ELF-1 (cell line): Measurements from ENCODE around the gene PPM1B.
"Not testable (repeated sequence)": the region's sequence is repeated elsewhere in the genome, so short reads cannot be mapped to it uniquely, and the experiment has no call there.

Experiments used
- DNase-seq: peaks from one replicate; pipeline ENCODE4 v3.0.0-alpha.2; 2016; ENCODE audit warnings: low read depth, low spot score

Gene PPM1B

DNA sequence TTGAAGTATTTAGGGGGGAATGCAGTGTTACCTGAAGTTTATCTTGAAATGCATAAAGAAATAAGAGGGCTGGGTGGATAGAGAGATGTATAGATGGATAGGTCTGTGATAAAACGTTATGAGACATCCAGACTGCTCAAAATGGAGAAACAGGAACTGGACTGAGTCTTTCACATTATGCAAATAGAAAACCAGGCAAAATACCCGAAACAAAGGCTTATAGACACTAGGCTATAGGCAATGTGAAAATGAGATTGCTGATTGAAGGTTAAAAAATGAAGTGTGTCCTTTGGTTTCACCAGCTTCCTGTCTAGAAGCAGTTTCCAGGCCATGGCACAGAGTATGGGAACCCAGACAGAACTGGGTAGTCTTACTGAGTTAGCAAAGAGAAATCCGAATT, 81.7 kb downstream of the PPM1B start:
- no peak for DNase-seq

DNA sequence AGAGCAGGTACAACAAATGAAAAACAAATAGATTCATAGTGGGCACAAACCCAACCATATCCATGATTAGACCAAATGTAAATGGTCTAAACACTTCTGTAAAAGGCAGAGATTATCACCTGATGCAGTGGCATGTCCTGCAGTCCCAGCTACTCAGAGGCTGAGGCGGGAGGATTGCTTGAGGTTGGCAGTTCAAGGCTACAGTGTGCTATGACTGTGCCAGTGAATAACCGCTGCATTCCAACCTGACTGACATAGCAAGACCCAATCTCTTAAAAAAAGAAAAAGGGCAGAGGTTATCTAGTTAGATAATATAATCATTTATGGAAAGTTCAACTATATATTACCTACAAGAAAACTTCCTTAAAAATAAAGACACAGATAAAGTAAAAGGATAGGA, 85.3 kb downstream of the PPM1B start:
- DNase-seq: no peak

DNA sequence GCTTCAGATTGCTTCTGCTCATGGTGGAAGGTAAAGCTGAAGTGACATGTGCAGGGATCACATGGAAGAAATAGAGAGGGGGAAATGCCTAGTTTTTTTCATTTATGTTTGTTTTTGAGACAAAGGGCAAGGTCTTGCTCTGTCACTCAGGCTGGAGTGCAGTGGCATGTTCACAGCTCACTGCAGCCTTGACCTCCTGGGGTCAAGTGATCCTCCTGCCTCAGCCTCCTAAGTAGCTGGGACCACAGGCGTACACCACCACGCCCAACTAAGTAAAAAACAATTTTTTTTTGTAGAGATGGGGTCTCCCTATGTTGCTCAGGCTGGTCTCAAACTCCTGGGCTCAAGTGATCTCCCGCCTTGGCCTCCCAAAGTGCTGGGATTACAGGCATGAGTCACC, 87.0 kb downstream of the PPM1B start:
- not testable (repeated sequence) for DNase-seq

DNA sequence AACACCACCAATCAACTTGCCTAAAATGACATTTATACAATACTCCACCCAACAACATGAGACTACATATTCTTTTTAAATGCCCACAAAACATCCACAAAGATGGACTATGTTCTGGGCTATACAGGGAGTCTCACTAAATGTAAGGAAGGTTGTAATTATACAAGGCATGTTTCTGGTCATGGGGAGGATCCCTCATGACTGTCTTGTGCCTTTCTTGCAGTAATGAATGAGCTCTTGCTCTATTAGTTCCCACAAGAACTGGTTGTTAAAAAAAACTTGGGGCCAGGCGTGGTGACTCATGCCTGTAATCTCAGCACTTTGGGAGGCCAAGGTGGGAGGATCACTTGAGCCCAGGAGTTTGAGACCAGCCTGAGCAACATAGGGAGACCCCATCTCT, 89.1 kb downstream of the PPM1B start:
- not testable (repeated sequence) for DNase-seq

DNA sequence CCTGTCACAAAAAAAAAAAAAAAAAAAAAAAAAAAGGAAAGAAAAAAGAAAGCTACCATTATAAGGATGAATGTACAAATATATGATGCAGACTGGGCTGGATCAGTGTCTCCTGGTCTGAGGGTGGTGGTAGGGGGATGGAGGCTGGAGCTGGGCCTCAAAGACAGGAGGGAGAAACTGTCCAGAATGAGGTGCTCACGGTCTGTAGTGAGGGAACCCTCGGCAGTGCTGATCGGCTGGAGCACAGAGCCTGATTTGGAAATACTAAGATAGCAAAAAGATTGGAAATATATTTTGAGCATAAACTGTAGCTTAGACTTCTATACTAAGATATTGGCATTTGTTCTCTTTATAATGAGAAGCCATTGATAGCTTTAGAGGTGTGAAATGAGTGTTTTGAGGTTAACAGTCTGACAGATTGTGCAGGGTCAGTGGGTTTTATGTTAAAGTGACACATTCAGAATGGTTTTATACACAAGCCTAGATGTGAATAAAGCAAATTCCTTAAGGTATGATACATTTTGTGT, 98.7 kb downstream of the PPM1B start:
- no peak for DNase-seq

DNA sequence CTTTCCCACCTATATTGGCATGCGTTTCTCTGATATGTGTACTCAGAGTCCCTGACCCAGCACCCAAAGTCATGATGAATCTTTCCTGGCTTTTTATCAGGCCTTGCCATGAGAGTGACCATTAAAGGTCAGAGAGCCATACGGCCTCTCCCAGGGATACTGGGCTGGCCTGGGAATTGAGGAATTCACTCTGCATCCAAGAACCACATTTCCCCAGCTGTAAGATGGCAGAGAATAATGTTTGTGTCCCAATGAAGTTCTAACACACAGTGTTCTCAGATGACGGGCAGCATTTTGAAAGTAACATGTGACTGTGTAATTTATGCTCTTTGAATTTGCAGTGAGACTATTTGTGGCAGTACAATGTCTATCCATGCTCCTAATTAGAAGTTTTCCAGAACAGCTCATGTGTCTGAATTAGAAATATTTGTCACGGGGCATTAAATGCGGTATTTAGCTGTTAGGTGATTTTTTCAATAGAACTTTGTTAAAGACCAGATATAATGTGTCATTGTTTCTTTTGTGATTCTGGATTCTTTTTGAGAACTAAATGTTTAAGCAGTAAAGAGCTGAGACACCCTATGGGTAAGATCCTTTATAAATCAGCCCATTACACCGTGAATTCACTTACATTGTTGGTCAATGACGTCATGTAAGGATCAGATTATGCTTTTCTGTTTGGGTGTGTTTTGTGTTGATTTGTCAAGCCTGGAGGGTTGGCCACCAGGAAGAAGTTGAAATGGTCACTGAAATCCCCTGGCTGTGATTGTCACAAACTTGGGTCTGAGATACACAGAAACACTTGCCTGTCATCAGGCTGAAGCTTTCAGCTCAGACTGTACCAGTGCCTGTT, 99.3 kb downstream of the PPM1B start:
- DNase-seq: peak; percentile 11

DNA sequence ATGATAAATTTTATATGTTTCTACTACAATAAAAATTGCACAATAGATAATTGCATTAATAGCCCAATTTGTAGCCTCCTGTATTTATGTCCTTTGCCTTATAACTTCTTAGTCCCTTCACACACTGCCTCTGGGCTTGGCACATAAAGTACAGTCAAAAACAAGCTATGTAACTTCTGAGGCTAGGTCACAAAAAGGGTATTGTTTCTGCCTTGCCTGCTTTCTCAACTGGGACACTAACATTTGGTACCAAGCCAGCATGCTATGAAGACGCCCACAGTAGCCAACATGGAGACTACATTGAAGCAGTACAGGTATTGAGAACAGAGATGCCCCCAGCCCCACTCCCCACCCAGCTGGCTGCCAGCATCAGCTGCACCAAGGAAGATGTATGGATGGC, 101.2 kb downstream of the PPM1B start:
- no peak for DNase-seq

DNA sequence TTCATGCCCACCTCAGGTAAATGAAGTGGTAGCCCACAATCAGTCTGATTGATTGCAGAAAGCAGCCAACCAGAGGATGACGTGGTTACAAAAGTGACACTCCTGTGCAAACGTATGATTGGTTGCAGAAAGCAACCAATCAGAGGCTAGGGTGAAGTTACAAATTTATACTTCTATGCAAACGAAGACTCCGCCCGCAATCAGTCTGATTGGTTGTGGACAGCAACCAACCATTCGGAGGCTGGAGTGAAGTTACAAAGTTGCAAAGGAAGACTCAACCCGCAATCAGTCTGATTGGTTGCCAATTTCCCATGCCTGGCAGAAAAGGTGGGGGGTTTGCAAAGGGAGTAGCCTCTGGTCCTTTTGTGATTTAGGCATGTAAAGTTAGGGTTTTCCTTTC, 102.6 kb downstream of the PPM1B start:
- no peak for DNase-seq

DNA sequence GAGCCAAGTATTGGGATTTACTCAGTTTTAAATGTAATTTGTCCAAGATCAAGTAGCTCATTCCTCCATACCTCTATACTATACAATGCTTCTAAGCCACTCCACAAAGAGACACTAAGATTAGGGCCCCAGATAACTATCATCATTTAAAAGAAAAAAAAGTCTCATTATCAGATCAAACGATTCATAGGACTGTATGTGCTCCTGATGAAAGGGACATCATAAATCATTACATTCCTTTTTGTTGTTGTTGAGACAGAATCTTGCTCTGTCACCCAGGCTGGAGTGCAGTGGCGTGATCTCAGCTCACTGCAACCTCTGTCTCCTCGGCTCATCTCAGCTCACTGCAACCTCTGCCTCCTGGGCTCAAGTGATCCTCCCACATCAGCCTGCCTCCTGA, 104.4 kb downstream of the PPM1B start:
- DNase-seq: no peak

DNA sequence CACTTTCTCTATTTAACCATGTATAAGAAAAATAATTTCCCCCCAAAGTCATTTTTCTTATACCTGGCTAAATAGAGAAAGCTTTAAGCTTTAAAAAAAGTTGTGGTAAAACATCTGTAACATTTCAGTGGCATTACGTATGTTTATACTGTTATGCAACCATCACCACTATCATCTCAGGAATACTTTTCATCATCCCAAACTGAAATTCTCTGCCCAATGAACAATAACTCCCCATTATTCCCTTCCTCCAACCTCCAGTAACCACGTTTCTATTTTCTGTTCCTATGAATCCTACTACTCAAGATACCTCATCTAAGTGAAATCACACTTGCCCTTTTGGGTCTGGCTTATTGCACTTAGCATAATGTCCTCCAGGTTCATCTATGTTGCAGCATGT, 104.9 kb downstream of the PPM1B start:
- DNase-seq: no peak

DNA sequence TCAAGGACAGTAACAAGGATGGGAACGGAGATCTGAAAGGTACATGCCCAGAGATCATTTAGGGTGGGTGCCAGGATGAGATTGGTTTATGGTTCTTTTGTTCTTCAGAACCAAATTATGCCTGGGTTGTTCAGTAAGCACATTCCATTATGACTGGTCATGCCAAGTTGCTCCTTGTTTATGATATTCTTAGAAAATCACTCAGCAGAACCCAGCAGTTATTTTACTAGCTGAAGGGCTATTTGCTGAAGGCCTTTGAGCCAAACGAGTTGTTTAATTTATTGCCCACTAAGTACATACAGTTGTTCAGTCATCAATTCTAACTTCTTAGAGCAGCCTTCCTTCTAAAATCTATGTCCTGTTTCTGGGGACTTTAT, 107.2 kb downstream of the PPM1B start:
- DNase-seq: no peak

DNA sequence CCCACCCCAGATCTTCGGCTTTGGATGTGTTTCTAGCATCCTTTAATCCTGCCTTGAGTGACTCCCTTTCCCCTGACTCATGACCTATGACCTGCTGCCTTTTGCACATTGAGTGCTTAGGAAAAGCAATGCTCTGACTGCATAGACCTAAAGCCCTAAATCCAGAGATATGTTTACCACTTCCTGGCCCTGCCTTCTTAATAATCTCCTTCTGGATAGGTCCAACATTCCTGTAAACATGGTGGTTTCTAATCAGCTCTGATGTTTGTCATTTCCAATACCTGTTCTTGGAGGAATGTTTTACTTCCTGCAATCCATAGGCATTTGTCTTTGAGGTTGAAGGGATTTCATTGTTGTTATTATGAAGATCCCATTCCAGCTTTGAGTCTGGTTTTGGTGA, 108.9 kb downstream of the PPM1B start:
- DNase-seq: peak; percentile 27

DNA sequence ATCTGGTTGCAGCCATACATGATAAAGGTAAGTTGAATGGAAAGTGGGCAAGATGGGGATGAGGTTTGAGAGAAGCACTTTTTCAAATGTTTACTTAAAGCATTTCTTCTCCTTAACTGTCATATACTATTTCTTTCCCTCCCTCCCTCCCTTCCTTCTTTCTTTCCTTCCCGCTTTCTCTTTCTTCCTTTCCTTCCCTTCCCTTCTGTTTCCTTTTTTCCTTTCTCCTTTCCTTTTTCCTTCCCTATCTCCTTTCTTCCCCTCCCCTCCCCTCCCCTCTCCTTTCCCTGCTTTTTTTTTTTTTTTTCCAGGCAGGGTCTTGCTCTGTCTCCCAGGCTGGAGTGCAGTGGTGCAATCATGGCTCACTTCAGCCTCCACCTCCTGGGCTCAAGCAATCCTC, 112.2 kb downstream of the PPM1B start:
- DNase-seq: no peak
